HG02943 (cell line): ENCODE measurements around the gene ANO10.
"Not testable (repeated sequence)": the region's sequence is repeated elsewhere in the genome, so short reads cannot be mapped to it uniquely, and the experiment has no call there.

Experiments
- ATAC-seq: cut with Tn5 transposase; IDR thresholded peaks from one replicate; pipeline ENCODE4 v1.9.1; 2021; ENCODE audit warnings: mild to moderate bottlenecking, low read depth, moderate library complexity; ENCODE audit not compliant: unreplicated experiment

Gene ANO10

GRCh38 chr3:43484926-43485488, 136.8 kb downstream of the ANO10 start:
- no peak for ATAC-seq

- no peak for ATAC-seq
Observed at GRCh38 chr3:43481375-43481774, 140.4 kb downstream of the ANO10 start.

GRCh38 chr3:43478839-43479238, 143.0 kb downstream of the ANO10 start:
- ATAC-seq, result not testable (repeated sequence)

GRCh38 chr3:43478118-43478785, 143.6 kb downstream of the ANO10 start:
- ATAC-seq, result no peak

- ATAC-seq, result no peak
Observed at GRCh38 chr3:43477600-43477999, 144.2 kb downstream of the ANO10 start.

GRCh38 chr3:43473737-43474136, 148.1 kb downstream of the ANO10 start:
- no peak for ATAC-seq

GRCh38 chr3:43473244-43473643, 148.6 kb downstream of the ANO10 start:
- ATAC-seq, result no peak

GRCh38 chr3:43468133-43468532, 153.7 kb downstream of the ANO10 start:
- ATAC-seq, result no peak

- ATAC-seq, result no peak
Observed at GRCh38 chr3:43465109-43465508, 156.7 kb downstream of the ANO10 start.

- not testable (repeated sequence) for ATAC-seq
Observed at GRCh38 chr3:43462566-43462965, 159.2 kb downstream of the ANO10 start.

- no peak for ATAC-seq
Observed at GRCh38 chr3:43461345-43461744, 160.5 kb downstream of the ANO10 start.

GRCh38 chr3:43457038-43457437, 164.8 kb downstream of the ANO10 start:
- ATAC-seq, result not testable (repeated sequence)

- ATAC-seq, result no peak
Observed at GRCh38 chr3:43455233-43455632, 166.6 kb downstream of the ANO10 start.

GRCh38 chr3:43453981-43454380, 167.8 kb downstream of the ANO10 start:
- no peak for ATAC-seq

- no peak for ATAC-seq
Observed at GRCh38 chr3:43451670-43452254, 170.0 kb downstream of the ANO10 start.

- ATAC-seq, result no peak
Observed at GRCh38 chr3:43448098-43448497, 173.7 kb downstream of the ANO10 start.

GRCh38 chr3:43445820-43446219, 176.0 kb downstream of the ANO10 start:
- ATAC-seq, result no peak

GRCh38 chr3:43442872-43443395, 178.9 kb downstream of the ANO10 start:
- no peak for ATAC-seq

- ATAC-seq, result no peak
Observed at GRCh38 chr3:43436507-43437140, 185.2 kb downstream of the ANO10 start.

- no peak for ATAC-seq
Observed at GRCh38 chr3:43435706-43436105, 186.1 kb downstream of the ANO10 start.

- no peak for ATAC-seq
Observed at GRCh38 chr3:43434431-43434830, 187.4 kb downstream of the ANO10 start.
